ENCODE data around the gene ROBO1. TPM values are rescaled to one million over a fixed set of nuclear protein-coding genes. Genes with fewer than 3 reads are reported as not detected.

ROBO1 gene
- total RNA-seq, 1 experiment from 2014 or later: 32.2 TPM

- H3K27ac Mint-ChIP-seq (ENCODE audit: low read depth, unreplicated experiment): peak overlapping the region; percentile 8
- H3K27me3 Mint-ChIP-seq (ENCODE audit: insufficient read depth, unreplicated experiment): no peaks in the 10 kb centered on the region
- CTCF ChIA-PET: interaction anchor here (0.6 to 1.2 kb wide), 2 partner anchors 22 to 384 kb away, joined by 4 read pairs; no protein-coding TSS in a partner anchor
- H3K36me3 Mint-ChIP-seq (ENCODE audit: insufficient read depth, unreplicated experiment): no peaks in the 10 kb centered on the region
- H3K4me3 Mint-ChIP-seq (ENCODE audit: unreplicated experiment): no peak overlapping the region
- no peaks in the 10 kb centered on the region for H3K9me3 Mint-ChIP-seq (ENCODE audit: unreplicated experiment)
- peaks cover 18% of the 10 kb centered on the region for H3K4me1 Mint-ChIP-seq (ENCODE audit: insufficient read depth, unreplicated experiment)
- DNase-seq (ENCODE audit: unreplicated experiment): peak; percentile 86
- intact Hi-C loops (cut with micrococcal nuclease): no loop called here
- POLR2A ChIA-PET: no interaction called here
- BruUV-seq (replicated peaks): no TSS peak
- no peak for TF ChIP-seq CTCF (IDR thresholded peaks at IDR 0.05; ENCODE audit: unreplicated experiment)
Observed at GRCh38 chr3:79040701-79041100, 727.1 kb downstream of the ROBO1 start.

- ChIA-PET CTCF (interaction anchor here (0.6 to 1.2 kb wide), 4 partner anchors 10 to 384 kb away, joined by 3 to 4 read pairs (median 4); no protein-coding TSS in a partner anchor), POLR2A (no interaction called here)
- BruUV-seq (replicated peaks): no TSS peak
- Mint-ChIP-seq H3K9me3 (ENCODE audit: unreplicated experiment) (no peaks in the 10 kb centered on the region), H3K4me3 (ENCODE audit: unreplicated experiment) (no peak overlapping the region), H3K27ac (ENCODE audit: low read depth, unreplicated experiment) (no peak overlapping the region), H3K36me3 (ENCODE audit: insufficient read depth, unreplicated experiment) (no peaks in the 10 kb centered on the region), H3K27me3 (ENCODE audit: insufficient read depth, unreplicated experiment) (no peaks in the 10 kb centered on the region), H3K4me1 (ENCODE audit: insufficient read depth, unreplicated experiment) (peaks cover 18% of the 10 kb centered on the region)
- TF ChIP-seq CTCF (IDR thresholded peaks at IDR 0.05; ENCODE audit: unreplicated experiment): no peak
- intact Hi-C loops (cut with micrococcal nuclease): no loop called here
- no peak for DNase-seq (ENCODE audit: unreplicated experiment)
Observed at GRCh38 chr3:79040091-79040490, 727.7 kb downstream of the ROBO1 start.

- H3K4me1 Mint-ChIP-seq (ENCODE audit: insufficient read depth, unreplicated experiment): peaks cover 18% of the 10 kb centered on the region
- H3K9me3 Mint-ChIP-seq (ENCODE audit: unreplicated experiment): no peaks in the 10 kb centered on the region
- DNase-seq (ENCODE audit: unreplicated experiment): peak; percentile 38
- POLR2A ChIA-PET: interaction anchor here (1.5 kb wide), 1 partner anchor 21 kb away, joined by 7 read pairs; no protein-coding TSS in a partner anchor
- no peak for TF ChIP-seq CTCF (IDR thresholded peaks at IDR 0.05; ENCODE audit: unreplicated experiment)
- BruUV-seq (replicated peaks): no TSS peak
- no peaks in the 10 kb centered on the region for H3K27me3 Mint-ChIP-seq (ENCODE audit: insufficient read depth, unreplicated experiment)
- CTCF ChIA-PET: interaction anchor here (0.6 to 1.1 kb wide), 5 partner anchors 9 to 433 kb away, joined by 3 to 4 read pairs (median 3); no protein-coding TSS in a partner anchor
- no peak overlapping the region for H3K27ac Mint-ChIP-seq (ENCODE audit: low read depth, unreplicated experiment)
- no peaks in the 10 kb centered on the region for H3K36me3 Mint-ChIP-seq (ENCODE audit: insufficient read depth, unreplicated experiment)
- H3K4me3 Mint-ChIP-seq (ENCODE audit: unreplicated experiment): no peak overlapping the region
- intact Hi-C loops (cut with micrococcal nuclease): no loop called here
Observed at GRCh38 chr3:79039192-79039591, 728.6 kb downstream of the ROBO1 start.

GRCh38 chr3:79038636-79039035, 729.2 kb downstream of the ROBO1 start:
- CTCF ChIA-PET: interaction anchor here (0.6 to 0.7 kb wide), 3 partner anchors 14 to 380 kb away, joined by 3 to 4 read pairs (median 3); no protein-coding TSS in a partner anchor
- intact Hi-C loops (cut with micrococcal nuclease): no loop called here
- no TSS peak for BruUV-seq (replicated peaks)

More at GRCh38 chr3:79038636-79039035, 729.2 kb downstream of the ROBO1 start:
- no peak overlapping the region for H3K4me3 Mint-ChIP-seq (ENCODE audit: unreplicated experiment)
- POLR2A ChIA-PET: interaction anchor here (0.7 to 1.5 kb wide), 2 partner anchors 20 to 1105 kb away, joined by 3 to 7 read pairs; no protein-coding TSS in a partner anchor
- H3K9me3 Mint-ChIP-seq (ENCODE audit: unreplicated experiment): no peaks in the 10 kb centered on the region
- no peaks in the 10 kb centered on the region for H3K27me3 Mint-ChIP-seq (ENCODE audit: insufficient read depth, unreplicated experiment)
- H3K4me1 Mint-ChIP-seq (ENCODE audit: insufficient read depth, unreplicated experiment): peaks cover 18% of the 10 kb centered on the region
- no peak overlapping the region for H3K27ac Mint-ChIP-seq (ENCODE audit: low read depth, unreplicated experiment)
- no peak for TF ChIP-seq CTCF (IDR thresholded peaks at IDR 0.05; ENCODE audit: unreplicated experiment)
- no peaks in the 10 kb centered on the region for H3K36me3 Mint-ChIP-seq (ENCODE audit: insufficient read depth, unreplicated experiment)
- no peak for DNase-seq (ENCODE audit: unreplicated experiment)

Measured in MCF 10A (cell line).